Effector CD8-positive, alpha-beta T cell (primary cell): ENCODE data around the gene HERPUD2.
"Not testable (repeated sequence)": the region's sequence is repeated elsewhere in the genome, so short reads cannot be mapped to it uniquely, and the experiment has no call there.

Experiments
- DNase-seq: peaks from one replicate; lab custom pipeline; 2025; lab: John Stamatoyannopoulos, UW

Gene HERPUD2

GRCh38 chr7:35613150-35613549, 81.8 kb downstream of the HERPUD2 start:
- DNase-seq = no peak

- no peak for DNase-seq
Measured at GRCh38 chr7:35605760-35606159, 89.2 kb downstream of the HERPUD2 start.

GRCh38 chr7:35604595-35604994, 90.3 kb downstream of the HERPUD2 start:
- DNase-seq = no peak

- no peak for DNase-seq
Measured at GRCh38 chr7:35599645-35600044, 95.3 kb downstream of the HERPUD2 start.

GRCh38 chr7:35599061-35599460, 95.9 kb downstream of the HERPUD2 start:
- DNase-seq = no peak

- DNase-seq = no peak
Measured at GRCh38 chr7:35596061-35596460, 98.9 kb downstream of the HERPUD2 start.

GRCh38 chr7:35593899-35594298, 101.0 kb downstream of the HERPUD2 start:
- no peak for DNase-seq

GRCh38 chr7:35588647-35589046, 106.3 kb downstream of the HERPUD2 start:
- no peak for DNase-seq

- no peak for DNase-seq
Measured at GRCh38 chr7:35584990-35585389, 109.9 kb downstream of the HERPUD2 start.

- DNase-seq = not testable (repeated sequence)
Measured at GRCh38 chr7:35584533-35584932, 110.4 kb downstream of the HERPUD2 start.
